IPS-18a (cell line): ENCODE measurements around the gene ARID3B.

Source experiments
- H3K27ac ChIP-seq: one replicate; pipeline ENCODE4 v1.5.1; 2013; ENCODE audit warnings: low read length
- H3K27me3 ChIP-seq: one replicate; pipeline ENCODE4 v1.6.1; 2013; ENCODE audit warnings: mild to moderate bottlenecking, low read length; ENCODE audit not compliant: control insufficient read depth, insufficient read depth
- H3K36me3 ChIP-seq: one replicate; pipeline ENCODE4 v1.6.1; 2013; ENCODE audit warnings: low read depth, low read length; ENCODE audit not compliant: control insufficient read depth
- H3K4me1 ChIP-seq: one replicate; pipeline ENCODE4 v1.6.1; 2013; ENCODE audit warnings: low read depth, low read length; ENCODE audit not compliant: control insufficient read depth
- H3K4me3 ChIP-seq: one replicate; pipeline ENCODE4 v1.5.1; 2013; ENCODE audit warnings: low read length
- H3K9ac ChIP-seq: one replicate; pipeline ENCODE4 v1.6.1; 2013; ENCODE audit warnings: mild to moderate bottlenecking, low read length, moderate library complexity
- H3K9me3 ChIP-seq: one replicate; pipeline ENCODE4 v1.6.1; 2013; ENCODE audit warnings: low read depth, low read length; ENCODE audit not compliant: control insufficient read depth

The ARID3B gene

DNA sequence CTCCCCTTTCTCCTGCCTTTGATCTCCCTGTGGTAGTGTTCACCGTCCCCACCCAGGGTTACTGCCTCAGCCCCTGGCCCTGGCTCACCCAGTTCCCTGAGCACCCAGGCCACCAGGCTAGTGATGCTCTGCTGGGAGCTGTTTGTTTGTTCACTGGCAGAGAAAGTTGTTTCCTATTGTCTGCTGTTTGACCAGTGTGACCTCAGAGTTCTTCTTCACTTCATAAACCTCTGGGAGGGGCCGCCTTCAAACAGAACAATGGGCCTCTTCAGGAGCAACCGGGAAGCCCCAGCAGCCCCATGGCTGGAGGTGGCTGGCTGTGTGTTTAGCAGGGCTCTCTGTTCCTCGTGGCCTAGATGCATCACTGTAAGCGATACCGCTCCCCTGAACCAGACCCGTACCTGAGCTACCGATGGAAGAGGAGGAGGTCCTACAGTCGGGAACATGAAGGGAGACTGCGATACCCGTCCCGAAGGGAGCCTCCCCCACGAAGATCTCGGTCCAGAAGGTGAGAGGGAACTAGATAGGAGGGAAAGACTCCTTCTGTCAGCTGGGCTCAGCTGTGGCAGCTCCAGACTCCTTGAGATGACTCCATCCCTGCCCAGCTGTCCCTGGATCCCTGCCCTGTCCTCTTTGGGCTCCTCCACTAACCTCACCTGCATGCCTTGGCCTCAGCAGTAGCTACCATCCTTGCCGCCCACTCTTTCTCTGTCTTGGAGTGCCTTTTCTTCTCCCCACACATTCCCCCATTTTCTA lies 78.0 kb downstream of the ARID3B start:
- Histone ChIP-seq H3K4me1 (peaks cover 3% of the 10 kb centered on the region), H3K4me3 (no peak overlapping the region), H3K27me3 (peaks cover under 1% of the 10 kb centered on the region), H3K9ac (no peak overlapping the region), H3K27ac (no peak overlapping the region), H3K9me3 (no peaks in the 10 kb centered on the region), H3K36me3 (peaks cover 43% of the 10 kb centered on the region)

DNA sequence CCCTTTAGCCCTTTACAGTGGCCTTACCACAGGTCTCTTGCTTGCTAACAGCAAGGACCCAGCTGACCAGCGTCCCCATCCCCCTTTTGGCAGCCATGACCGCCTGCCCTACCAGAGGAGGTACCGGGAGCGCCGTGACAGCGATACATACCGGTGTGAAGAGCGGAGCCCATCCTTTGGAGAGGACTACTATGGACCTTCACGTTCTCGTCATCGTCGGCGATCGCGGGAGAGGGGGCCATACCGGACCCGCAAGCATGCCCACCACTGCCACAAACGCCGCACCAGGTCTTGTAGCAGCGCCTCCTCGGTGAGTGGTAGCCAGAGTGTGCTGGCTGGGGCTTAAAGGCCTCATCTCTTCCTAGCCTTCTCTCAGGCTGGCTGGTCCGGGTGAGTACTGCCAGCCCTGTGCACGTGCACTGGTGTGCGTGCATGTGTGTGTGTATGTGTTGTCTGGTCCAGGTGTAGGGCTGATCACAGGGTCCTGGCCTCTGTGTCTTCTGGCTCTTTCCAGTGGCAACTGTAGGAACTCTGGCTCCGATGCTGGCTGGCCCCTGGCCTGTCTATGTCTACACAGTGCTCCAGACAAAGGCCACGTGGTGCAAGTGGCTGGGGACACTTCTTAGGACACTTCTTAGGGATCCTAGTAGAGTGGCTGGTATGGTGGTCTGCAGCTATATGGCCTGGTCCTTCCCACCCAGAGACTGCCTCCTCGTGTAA lies 79.1 kb downstream of the ARID3B start:
- H3K27me3 ChIP-seq, result no peaks in the 10 kb centered on the region
- peaks cover 53% of the 10 kb centered on the region for H3K36me3 ChIP-seq
- no peak overlapping the region for H3K9ac ChIP-seq
- peaks cover 3% of the 10 kb centered on the region for H3K4me1 ChIP-seq
- H3K9me3 ChIP-seq, result no peaks in the 10 kb centered on the region
- H3K4me3 ChIP-seq, result no peak overlapping the region
- no peak overlapping the region for H3K27ac ChIP-seq

DNA sequence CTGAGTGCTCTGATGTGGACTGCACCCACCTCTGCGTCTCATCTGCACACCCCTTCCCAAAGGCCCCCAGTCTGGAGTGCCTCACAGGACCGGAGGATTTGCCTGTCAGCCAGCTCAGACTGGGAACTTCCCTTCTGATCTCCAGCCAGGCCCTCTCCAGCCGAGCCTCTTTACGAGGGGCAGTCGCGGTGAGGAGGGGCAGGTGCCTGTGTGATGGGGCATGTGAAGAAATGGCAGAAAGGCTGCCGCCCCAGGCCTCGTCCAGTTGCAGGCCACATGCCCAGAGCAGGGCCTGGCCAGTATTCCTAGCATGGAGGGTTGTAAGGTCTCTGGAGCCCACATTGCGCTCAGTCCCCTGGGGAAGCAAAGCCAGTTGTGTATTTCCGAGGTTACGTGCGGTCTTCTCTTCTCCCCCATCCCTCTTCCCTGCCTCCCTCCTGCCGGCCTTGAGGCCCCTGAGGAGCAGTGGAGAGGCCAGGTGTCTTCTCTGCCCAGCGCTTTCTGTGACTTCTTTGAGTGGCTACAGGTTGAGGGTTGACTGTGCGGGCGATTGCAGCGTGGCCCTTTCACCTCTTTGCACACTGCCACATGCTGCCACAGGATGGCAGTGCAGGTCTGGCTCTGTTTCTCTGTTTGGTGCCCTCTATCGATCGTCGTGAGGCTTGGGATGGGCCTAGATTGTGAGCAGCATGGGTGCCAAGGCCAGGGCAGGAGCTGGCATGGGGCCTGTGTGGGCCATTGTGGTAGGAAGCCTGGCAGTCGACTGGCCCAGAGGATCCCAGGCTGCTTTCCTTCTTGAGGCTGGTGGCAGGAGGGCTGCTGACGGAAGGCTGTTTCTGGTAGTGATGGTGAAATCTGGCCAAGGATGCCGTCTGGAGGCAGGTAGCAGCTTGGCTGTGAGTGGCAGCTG lies 79.9 kb downstream of the ARID3B start:
- Histone ChIP-seq H3K4me3 (no peak overlapping the region), H3K9ac (no peak overlapping the region), H3K4me1 (peaks cover 3% of the 10 kb centered on the region), H3K27ac (no peak overlapping the region), H3K27me3 (no peaks in the 10 kb centered on the region), H3K9me3 (no peaks in the 10 kb centered on the region), H3K36me3 (peaks cover 61% of the 10 kb centered on the region)

DNA sequence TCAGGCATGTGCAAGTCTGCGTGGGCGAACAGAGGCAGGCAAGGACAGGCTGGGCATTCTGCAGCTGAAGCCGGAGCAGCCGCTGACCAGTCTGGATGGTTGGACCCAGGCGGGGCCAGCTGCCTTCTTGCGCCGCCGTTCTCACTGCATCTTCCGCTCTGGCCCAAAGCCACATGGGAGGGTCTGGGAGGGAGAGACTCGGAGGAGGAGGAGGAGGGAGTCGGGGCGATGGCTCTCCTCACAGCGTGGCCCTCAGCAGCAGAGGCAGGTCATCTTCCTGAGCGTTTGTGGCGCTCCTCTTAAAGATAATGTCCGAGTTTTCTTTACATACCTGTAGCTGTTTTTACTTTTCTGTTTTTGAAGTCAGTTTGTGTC lies 80.5 kb downstream of the ARID3B start:
- Histone ChIP-seq H3K36me3 (peaks cover 68% of the 10 kb centered on the region), H3K4me1 (peaks cover 3% of the 10 kb centered on the region), H3K27ac (no peak overlapping the region)

DNA sequence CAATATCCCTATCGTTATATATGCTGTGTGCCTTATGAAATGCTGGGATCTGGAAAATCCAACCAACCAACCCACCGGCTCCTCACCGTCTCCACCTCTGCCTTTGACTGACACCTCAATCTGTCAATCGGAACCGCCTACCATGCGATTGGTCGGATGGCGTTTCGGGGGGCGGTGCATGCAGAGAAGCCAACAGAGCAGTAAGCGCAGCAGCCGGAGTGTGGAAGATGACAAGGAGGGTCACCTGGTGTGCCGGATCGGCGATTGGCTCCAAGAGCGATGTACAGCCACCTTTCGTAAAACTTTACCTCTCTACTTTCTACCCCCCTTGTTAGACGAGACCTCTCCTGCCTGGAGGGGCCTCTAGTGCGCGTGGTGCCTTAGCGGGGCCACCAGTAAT lies 80.9 kb downstream of the ARID3B start:
- Histone ChIP-seq H3K36me3 (peaks cover 72% of the 10 kb centered on the region), H3K4me3 (no peak overlapping the region), H3K27ac (no peak overlapping the region), H3K9me3 (no peaks in the 10 kb centered on the region), H3K9ac (no peak overlapping the region), H3K27me3 (no peaks in the 10 kb centered on the region), H3K4me1 (peaks cover 2% of the 10 kb centered on the region)

More for the DNA sequence above, 80.5 kb downstream of the ARID3B start:
- no peak overlapping the region for H3K4me3 ChIP-seq
- no peaks in the 10 kb centered on the region for H3K27me3 ChIP-seq
- no peaks in the 10 kb centered on the region for H3K9me3 ChIP-seq
- no peak overlapping the region for H3K9ac ChIP-seq

DNA sequence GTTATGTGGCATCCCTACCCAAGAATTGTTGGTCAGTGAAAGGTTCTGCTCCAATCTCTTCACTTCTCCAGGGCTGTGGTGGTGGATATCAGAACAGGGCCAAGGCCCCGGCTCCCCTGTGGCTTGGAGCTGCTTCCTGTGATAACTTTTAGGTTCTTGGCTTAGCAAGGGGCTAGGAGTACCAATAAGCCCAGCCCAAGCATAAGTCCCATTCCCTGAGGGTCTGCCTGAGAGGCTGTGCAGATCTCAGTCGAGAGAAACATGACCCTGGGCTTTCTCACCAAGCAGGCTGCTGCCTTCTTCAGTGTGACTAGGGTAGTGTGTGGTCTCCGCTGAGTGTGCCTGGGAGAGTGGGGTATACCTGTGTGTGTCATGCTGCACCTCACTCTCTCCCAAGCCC lies 81.7 kb downstream of the ARID3B start:
- Histone ChIP-seq H3K9ac (no peak overlapping the region), H3K27me3 (no peaks in the 10 kb centered on the region), H3K4me3 (no peak overlapping the region), H3K4me1 (no peaks in the 10 kb centered on the region), H3K27ac (no peak overlapping the region), H3K36me3 (peaks cover 80% of the 10 kb centered on the region), H3K9me3 (no peaks in the 10 kb centered on the region)

DNA sequence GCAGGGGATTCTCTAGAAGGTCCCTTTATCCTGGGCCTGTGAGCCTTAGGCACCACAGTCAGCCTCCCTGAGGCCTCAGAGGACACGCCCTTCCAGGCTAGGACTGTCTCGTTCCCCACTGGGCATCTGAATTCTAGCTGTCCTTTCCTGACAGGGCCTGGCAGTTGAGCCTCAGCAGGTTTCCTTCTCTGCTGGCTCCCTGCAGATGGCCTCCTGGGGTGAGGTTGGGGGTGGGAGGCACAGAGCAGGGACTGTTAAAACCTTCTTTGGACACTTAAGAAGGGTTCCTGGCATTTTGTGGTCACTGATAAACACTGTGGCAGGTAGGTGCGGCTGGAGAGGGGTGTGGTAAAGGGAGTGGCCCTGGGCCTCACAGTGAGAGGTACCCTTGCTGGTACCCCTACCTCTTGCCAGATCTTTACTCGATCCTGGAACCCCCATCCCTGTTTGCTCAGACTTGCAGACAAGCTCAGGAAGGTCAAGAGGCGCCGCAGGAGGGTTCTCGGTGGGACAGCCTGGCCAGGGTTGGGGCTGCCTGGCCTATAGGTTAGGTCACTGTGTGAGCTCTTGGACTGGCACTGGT lies 83.1 kb downstream of the ARID3B start:
- peaks cover 93% of the 10 kb centered on the region for H3K36me3 ChIP-seq
- no peaks in the 10 kb centered on the region for H3K4me1 ChIP-seq
- H3K4me3 ChIP-seq, result no peak overlapping the region
- no peak overlapping the region for H3K27ac ChIP-seq
- no peaks in the 10 kb centered on the region for H3K9me3 ChIP-seq
- H3K27me3 ChIP-seq, result no peaks in the 10 kb centered on the region
- H3K9ac ChIP-seq, result no peak overlapping the region

DNA sequence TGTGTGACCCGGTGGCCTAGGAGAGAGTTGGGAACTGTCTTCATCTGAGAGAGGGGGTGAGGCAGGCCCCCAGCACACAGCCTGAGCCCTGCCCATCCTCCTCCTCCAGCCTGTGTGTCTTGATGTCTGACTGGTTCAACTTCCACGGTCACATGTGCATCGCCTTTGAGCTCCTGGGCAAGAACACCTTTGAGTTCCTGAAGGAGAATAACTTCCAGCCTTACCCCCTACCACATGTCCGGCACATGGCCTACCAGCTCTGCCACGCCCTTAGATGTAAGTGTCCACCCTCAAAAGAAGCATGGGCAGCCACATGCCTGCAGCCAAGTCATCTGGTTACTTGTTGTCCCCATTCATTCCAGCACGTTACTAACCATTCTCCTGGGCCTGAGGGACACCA lies 84.7 kb downstream of the ARID3B start:
- Histone ChIP-seq H3K27ac (no peak overlapping the region), H3K4me1 (no peaks in the 10 kb centered on the region), H3K27me3 (no peaks in the 10 kb centered on the region), H3K9ac (no peak overlapping the region), H3K4me3 (no peak overlapping the region), H3K36me3 (peaks cover 86% of the 10 kb centered on the region), H3K9me3 (no peaks in the 10 kb centered on the region)

DNA sequence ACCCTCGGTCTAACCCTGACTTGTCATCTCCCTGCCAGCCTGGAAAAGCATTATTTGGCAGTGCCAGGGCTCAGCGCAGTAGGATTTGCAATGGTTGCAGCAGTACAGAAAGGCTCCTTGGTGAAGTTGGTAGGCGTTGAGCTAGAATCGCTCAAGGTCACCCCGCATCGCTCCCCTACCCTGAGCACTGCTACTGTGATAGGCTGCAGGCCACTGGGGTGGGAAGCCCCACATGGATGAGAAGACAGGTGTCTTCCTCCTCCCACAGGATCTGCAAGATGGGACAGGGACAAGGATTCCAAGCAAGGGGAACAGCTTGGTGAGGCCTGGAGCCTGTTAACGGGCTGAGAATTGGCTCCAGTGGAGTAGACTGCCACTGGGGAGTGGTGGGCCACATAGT lies 85.3 kb downstream of the ARID3B start:
- Histone ChIP-seq H3K4me1 (no peaks in the 10 kb centered on the region), H3K36me3 (peaks cover 84% of the 10 kb centered on the region), H3K27me3 (no peaks in the 10 kb centered on the region), H3K27ac (no peak overlapping the region), H3K4me3 (no peak overlapping the region), H3K9ac (no peak overlapping the region), H3K9me3 (no peaks in the 10 kb centered on the region)

DNA sequence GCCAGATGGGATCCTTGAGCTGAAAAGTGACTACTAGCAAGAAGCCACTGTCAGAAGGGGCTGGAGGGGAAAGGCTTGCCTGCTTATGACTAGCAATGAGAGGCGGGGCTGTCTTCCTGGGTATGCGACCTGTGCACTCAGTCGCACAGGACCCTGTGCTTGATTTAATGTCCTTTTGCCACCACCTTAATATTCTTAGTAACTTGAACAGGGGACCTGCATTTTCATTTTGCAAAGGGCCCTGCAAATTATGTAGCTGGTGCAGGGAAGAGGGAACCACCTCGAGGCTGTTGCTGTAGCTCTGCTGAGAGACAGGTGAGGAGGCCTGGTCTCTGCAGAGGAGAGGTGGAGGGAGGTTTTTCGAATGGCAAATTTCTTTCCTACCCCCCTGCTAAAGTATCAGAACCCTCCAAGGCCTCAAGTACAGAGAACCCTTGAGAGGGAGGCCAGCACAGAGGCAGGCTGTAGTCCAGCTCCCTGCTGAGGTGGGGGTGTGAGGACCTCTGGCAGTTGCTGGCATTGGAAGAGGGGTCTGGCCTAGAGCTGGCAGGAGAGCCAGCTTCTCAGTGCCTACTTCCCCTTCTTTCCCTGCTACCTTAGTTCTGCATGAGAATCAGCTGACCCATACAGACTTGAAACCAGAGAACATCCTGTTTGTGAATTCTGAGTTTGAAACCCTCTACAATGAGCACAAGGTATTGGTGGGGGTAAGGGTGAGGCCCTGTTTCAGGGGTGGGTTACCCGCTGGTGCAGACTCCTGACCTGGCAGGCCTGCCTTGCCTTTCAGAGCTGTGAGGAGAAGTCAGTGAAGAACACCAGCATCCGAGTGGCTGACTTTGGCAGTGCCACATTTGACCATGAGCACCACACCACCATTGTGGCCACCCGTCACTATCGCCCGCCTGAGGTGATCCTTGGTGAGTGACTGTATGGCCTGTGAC lies 86.0 kb downstream of the ARID3B start:
- H3K36me3 ChIP-seq, result peaks cover 80% of the 10 kb centered on the region
- no peak overlapping the region for H3K4me3 ChIP-seq
- H3K9ac ChIP-seq, result no peak overlapping the region
- H3K27me3 ChIP-seq, result no peaks in the 10 kb centered on the region
- H3K4me1 ChIP-seq, result no peaks in the 10 kb centered on the region
- no peaks in the 10 kb centered on the region for H3K9me3 ChIP-seq
- H3K27ac ChIP-seq, result no peak overlapping the region
